ENCODE data around the gene ARL2BP.
A peak's percentile ranks its signal among the peaks of the same experiment; 100 is the strongest.
"Not testable (repeated sequence)": the region's sequence is repeated elsewhere in the genome, so short reads cannot be mapped to it uniquely, and the experiment has no call there.

ARL2BP gene

GRCh38 chr16:57273359-57273758 lies 28.3 kb downstream of the ARL2BP start:
- no peak overlapping the region for H3K4me3 ChIP-seq
- H4K20me1 ChIP-seq = no peaks in the 10 kb centered on the region
- no peak overlapping the region for H3K4me2 ChIP-seq
- H3K27me3 ChIP-seq = no peaks in the 10 kb centered on the region
- H3K9ac ChIP-seq = no peak overlapping the region
- H3K27ac ChIP-seq = 0 out of 22 replicates have a peak overlapping the region, but pooled peaks of 1 of the 11 experiments have one; percentile 9
- H3K9me3 ChIP-seq (replicated peaks in 1 of 11) = no peaks in the 10 kb centered on the region
- peaks cover 14 to 60% (median 34%) of the 10 kb centered on the region in 10 experiments for H3K4me1 ChIP-seq
- no peak for TF ChIP-seq Cebpa-rat (IDR thresholded peaks at IDR 0.05)
- no peaks in the 10 kb centered on the region for H3K36me3 ChIP-seq

- H3K4me3 ChIP-seq = no peak overlapping the region
- H3K27ac ChIP-seq = no peak overlapping the region
- H3K27me3 ChIP-seq = no peaks in the 10 kb centered on the region
- H3K4me1 ChIP-seq = peaks cover 14 to 62% (median 38%) of the 10 kb centered on the region in 10 experiments
- H3K9me3 ChIP-seq (replicated peaks in 1 of 11) = no peaks in the 10 kb centered on the region
- no peaks in the 10 kb centered on the region for H4K20me1 ChIP-seq
- TF ChIP-seq Cebpa-rat (IDR thresholded peaks at IDR 0.05) = no peak
- no peaks in the 10 kb centered on the region for H3K36me3 ChIP-seq
- peak overlapping the region in 3 of 11 experiments; percentile 22 to 77 (median 39); a peak in 4 of 22 replicates for H3K4me2 ChIP-seq
- no peak overlapping the region for H3K9ac ChIP-seq
Observed at GRCh38 chr16:57273826-57274225, 28.8 kb downstream of the ARL2BP start.

GRCh38 chr16:57275946-57276345 lies 30.9 kb downstream of the ARL2BP start:
- H3K9me3 ChIP-seq (replicated peaks in 1 of 11); H4K20me1 ChIP-seq; H3K36me3 ChIP-seq; H3K4me3 ChIP-seq; H3K27me3 ChIP-seq; H3K9ac ChIP-seq: not testable (repeated sequence)
- Histone ChIP-seq H3K4me1 (peaks cover 13 to 59% (median 39%) of the 10 kb centered on the region in 10 experiments), H3K4me2 (peak overlapping the region in 8 of 11 experiments; percentile 36 to 80 (median 70); a peak in 14 of 22 replicates), H3K27ac (peak overlapping the region in 5 of 11 experiments; percentile 33 to 64 (median 59); a peak in 8 of 22 replicates)

- peak in 1 of 11 experiments; percentile 36; a peak in 1 of 22 replicates for TF ChIP-seq Cebpa-rat (IDR thresholded peaks at IDR 0.05)
- peak overlapping the region in 6 of 11 experiments; percentile 24 to 64 (median 55); a peak in 12 of 22 replicates for H3K27ac ChIP-seq
- peak overlapping the region in 9 of 11 experiments; percentile 12 to 80 (median 69); a peak in 16 of 22 replicates for H3K4me2 ChIP-seq
Observed at GRCh38 chr16:57276596-57276995, 31.5 kb downstream of the ARL2BP start.

GRCh38 chr16:57277586-57277985 lies 32.5 kb downstream of the ARL2BP start:
- no peaks in the 10 kb centered on the region for H3K9me3 ChIP-seq (replicated peaks in 1 of 11)
- H4K20me1 ChIP-seq = no peaks in the 10 kb centered on the region
- no peak for TF ChIP-seq Cebpa-rat (IDR thresholded peaks at IDR 0.05)
- no peaks in the 10 kb centered on the region for H3K36me3 ChIP-seq
- peaks cover 13 to 59% (median 39%) of the 10 kb centered on the region in 10 experiments for H3K4me1 ChIP-seq
- H3K4me2 ChIP-seq = peak overlapping the region; percentile 36 to 80 (median 69)
- H3K27ac ChIP-seq = peak overlapping the region in 7 of 11 experiments; percentile 24 to 64 (median 51); a peak in 10 of 22 replicates
- H3K4me3 ChIP-seq = 0 out of 20 replicates have a peak overlapping the region, but pooled peaks of 1 of the 10 experiments have one; percentile 7
- peaks cover 0 to 5% (median 2%) of the 10 kb centered on the region in 11 experiments; a peak in 13 of 22 replicates for H3K27me3 ChIP-seq
- no peak overlapping the region; a peak in 4 of 22 replicates for H3K9ac ChIP-seq

More at GRCh38 chr16:57276596-57276995, 31.5 kb downstream of the ARL2BP start:
- peak overlapping the region in 2 of 11 experiments; percentile 11 to 28; a peak in 1 of 22 replicates for H3K9ac ChIP-seq
- H3K27me3 ChIP-seq = no peaks in the 10 kb centered on the region
- no peaks in the 10 kb centered on the region for H4K20me1 ChIP-seq
- H3K9me3 ChIP-seq (replicated peaks in 1 of 11) = no peaks in the 10 kb centered on the region
- H3K36me3 ChIP-seq = no peaks in the 10 kb centered on the region
- H3K4me3 ChIP-seq = no peak overlapping the region
- peaks cover 13 to 59% (median 39%) of the 10 kb centered on the region in 10 experiments for H3K4me1 ChIP-seq

- Histone ChIP-seq H4K20me1 (no peaks in the 10 kb centered on the region; a peak in 1 of 22 replicates), H3K4me1 (peaks cover 16 to 60% (median 44%) of the 10 kb centered on the region in 10 experiments), H3K4me2 (peak overlapping the region in 8 of 11 experiments; percentile 17 to 80 (median 69); a peak in 11 of 22 replicates), H3K27ac (peak overlapping the region in 1 of 11 experiments; percentile 59; a peak in 1 of 22 replicates), H3K9ac (no peak overlapping the region), H3K9me3 (replicated peaks in 1 of 11) (no peaks in the 10 kb centered on the region), H3K36me3 (no peaks in the 10 kb centered on the region), H3K4me3 (no peak overlapping the region), H3K27me3 (peaks cover 6 to 14% (median 11%) of the 10 kb centered on the region in 11 experiments; a peak in 21 of 22 replicates)
- no peak for TF ChIP-seq Cebpa-rat (IDR thresholded peaks at IDR 0.05)
Observed at GRCh38 chr16:57278494-57278893, 33.4 kb downstream of the ARL2BP start.

- TF ChIP-seq Cebpa-rat (IDR thresholded peaks at IDR 0.05) = no peak
- H3K4me3 ChIP-seq = no peak overlapping the region
- no peak overlapping the region for H3K9ac ChIP-seq
- H4K20me1 ChIP-seq = peaks cover 0 to 7% (median 0%) of the 10 kb centered on the region in 11 experiments; a peak in 1 of 22 replicates
- no peak overlapping the region for H3K27ac ChIP-seq
- no peaks in the 10 kb centered on the region for H3K9me3 ChIP-seq (replicated peaks in 1 of 11)
- no peaks in the 10 kb centered on the region for H3K36me3 ChIP-seq
- peaks cover 21 to 29% (median 26%) of the 10 kb centered on the region in 11 experiments for H3K27me3 ChIP-seq
- peaks cover 31 to 56% (median 46%) of the 10 kb centered on the region in 10 experiments for H3K4me1 ChIP-seq
- H3K4me2 ChIP-seq = 0 out of 22 replicates have a peak overlapping the region, but pooled peaks of 1 of the 11 experiments have one; percentile 7
Observed at GRCh38 chr16:57279780-57280638, 35.0 kb downstream of the ARL2BP start.

GRCh38 chr16:57281791-57282190 lies 36.7 kb downstream of the ARL2BP start:
- TF ChIP-seq Cebpa-rat (IDR thresholded peaks at IDR 0.05) = no peak

More at GRCh38 chr16:57281791-57282190, 36.7 kb downstream of the ARL2BP start:
- Histone ChIP-seq H3K36me3 (no peaks in the 10 kb centered on the region), H3K4me1 (peaks cover 27 to 43% (median 38%) of the 10 kb centered on the region in 10 experiments), H3K4me3 (no peak overlapping the region), H3K27ac (no peak overlapping the region), H3K27me3 (peaks cover 26 to 35% (median 33%) of the 10 kb centered on the region in 11 experiments), H4K20me1 (peaks cover 0 to 7% (median 0%) of the 10 kb centered on the region in 11 experiments; a peak in 1 of 22 replicates), H3K9ac (no peak overlapping the region), H3K9me3 (replicated peaks in 1 of 11) (no peaks in the 10 kb centered on the region), H3K4me2 (no peak overlapping the region)

All from BLaER1 treated with 17β-estradiol and CSF1 and Interleukin-3, amounts not matched to agents 10 nM and 100 nM (cell line).